Caco-2 (cell line): ENCODE data around the gene DCAF11. TPM values are rescaled to one million over a fixed set of nuclear protein-coding genes. Genes with fewer than 3 reads are reported as not detected.

Experiments used
- BruUV-seq: library from RNA; stranded (reverse); fragments of 400-500 nt; replicated peaks from 2 replicates; lab custom pipeline; 2021; lab: Mats Ljungman, UMichigan
- CTCF ChIA-PET: fragments of 300-600 bp; sonication (Branson Sonifier 250); formaldehyde crosslinking; loops from one replicate; lab custom pipeline; 2022; ENCODE audit warnings: antibody characterized with exemption; lab: Charles Lee
- POLR2A ChIA-PET: fragments of 300-600 bp; sonication (Branson Sonifier 250); formaldehyde crosslinking; loops from one replicate; lab custom pipeline; 2022; ENCODE audit warnings: antibody characterized with exemption; lab: Charles Lee
- DNase-seq, 2 experiments: peaks; one replicate each; pipeline versions ENCODE4 v3.0.0 to v3.0.0-alpha.2; 2020 to 2022
- H3K27me3 ChIP-seq: replicated peaks from 2 replicates; pipeline ENCODE4 v1.6.0; 2011; ENCODE audit warnings: low read length; ENCODE audit not compliant: control insufficient read depth, insufficient read depth
- H3K36me3 ChIP-seq: 2 replicates; pipeline ENCODE4 v1.5.1; 2011; ENCODE audit warnings: low read length; ENCODE audit not compliant: control insufficient read depth, insufficient read depth
- H3K4me1 ChIP-seq: fragments of 250-450 bp; sonication (Bioruptor Pico); 2 replicates; pipeline ENCODE4 v1.5.1; 2020; ENCODE audit warnings: mild to moderate bottlenecking
- H3K4me3 ChIP-seq: 2 replicates; pipeline ENCODE4 v1.5.1; 2011; ENCODE audit warnings: low read depth, mild to moderate bottlenecking, control low read depth, low read length
- H3K9me3 ChIP-seq: fragments of 250-450 bp; sonication (Bioruptor Pico); 2 replicates; pipeline ENCODE4 v1.5.1; 2020; ENCODE audit warnings: mild to moderate bottlenecking, moderate library complexity
- H3K27ac Mint-ChIP-seq: one replicate; pipeline ENCODE4 v1.8.0; 2022; ENCODE audit warnings: mixed read lengths; ENCODE audit not compliant: unreplicated experiment
- H3K27me3 Mint-ChIP-seq: one replicate; pipeline ENCODE4 v1.8.0; 2022; ENCODE audit warnings: mixed read lengths; ENCODE audit not compliant: insufficient read depth, unreplicated experiment
- H3K36me3 Mint-ChIP-seq: one replicate; pipeline ENCODE4 v1.8.0; 2022; ENCODE audit warnings: mild to moderate bottlenecking, mixed read lengths; ENCODE audit not compliant: insufficient read depth, unreplicated experiment
- H3K4me1 Mint-ChIP-seq: one replicate; pipeline ENCODE4 v1.8.0; 2022; ENCODE audit warnings: low read depth, mixed read lengths; ENCODE audit not compliant: unreplicated experiment
- H3K4me3 Mint-ChIP-seq: one replicate; pipeline ENCODE4 v1.8.0; 2022; ENCODE audit warnings: mild to moderate bottlenecking, moderate library complexity, mixed read lengths; ENCODE audit not compliant: unreplicated experiment
- H3K9me3 Mint-ChIP-seq: one replicate; pipeline ENCODE4 v1.8.0; 2022; ENCODE audit warnings: mixed read lengths; ENCODE audit not compliant: unreplicated experiment
- intact Hi-C: fragments of 100-400 bp; cut with micrococcal nuclease; formaldehyde crosslinking; loops from one replicate; pipeline ENCODE4 v1.10.0; 2022; ENCODE audit not compliant: unreplicated experiment
- total RNA-seq: library from RNA; stranded (reverse); gene quantifications from 2 replicates; pipeline ENCODE4 v1.2.3, GENCODE V29; 2022
- TF ChIP-seq, protein P1 (sequence below), 2 experiments: fragments of 200-600 bp in 1 of 2; IDR thresholded peaks; 1 replicate in 1 of 2; 2 replicates in 1 of 2; pipeline versions ENCODE4 v1.5.1 to v1.8.0; 2011 to 2022; ENCODE audit warnings: antibody characterized with exemption in 1 of 2, control low read depth in 1 of 2, inconsistent platforms in 1 of 2, low read depth in 1 of 2, low read length in 1 of 2, mild to moderate bottlenecking in 1 of 2, moderate library complexity in 1 of 2; ENCODE audit not compliant: insufficient read depth in 1 of 2, severe bottlenecking in 1 of 2, unreplicated experiment in 1 of 2

The DCAF11 gene
- total RNA-seq, 1 experiment from 2014 or later: 65.9 TPM

GRCh38 chr14:24110523-24110922 is 4.1 kb upstream of the DCAF11 start:
- TF ChIP-seq, protein P1, sequence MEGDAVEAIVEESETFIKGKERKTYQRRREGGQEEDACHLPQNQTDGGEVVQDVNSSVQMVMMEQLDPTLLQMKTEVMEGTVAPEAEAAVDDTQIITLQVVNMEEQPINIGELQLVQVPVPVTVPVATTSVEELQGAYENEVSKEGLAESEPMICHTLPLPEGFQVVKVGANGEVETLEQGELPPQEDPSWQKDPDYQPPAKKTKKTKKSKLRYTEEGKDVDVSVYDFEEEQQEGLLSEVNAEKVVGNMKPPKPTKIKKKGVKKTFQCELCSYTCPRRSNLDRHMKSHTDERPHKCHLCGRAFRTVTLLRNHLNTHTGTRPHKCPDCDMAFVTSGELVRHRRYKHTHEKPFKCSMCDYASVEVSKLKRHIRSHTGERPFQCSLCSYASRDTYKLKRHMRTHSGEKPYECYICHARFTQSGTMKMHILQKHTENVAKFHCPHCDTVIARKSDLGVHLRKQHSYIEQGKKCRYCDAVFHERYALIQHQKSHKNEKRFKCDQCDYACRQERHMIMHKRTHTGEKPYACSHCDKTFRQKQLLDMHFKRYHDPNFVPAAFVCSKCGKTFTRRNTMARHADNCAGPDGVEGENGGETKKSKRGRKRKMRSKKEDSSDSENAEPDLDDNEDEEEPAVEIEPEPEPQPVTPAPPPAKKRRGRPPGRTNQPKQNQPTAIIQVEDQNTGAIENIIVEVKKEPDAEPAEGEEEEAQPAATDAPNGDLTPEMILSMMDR (IDR thresholded peaks at IDR 0.05; ENCODE audit: insufficient read depth in 1 of 2, low read depth in 1 of 2, low read length in 1 of 2, severe bottlenecking in 1 of 2, unreplicated experiment in 1 of 2): no peak
- Mint-ChIP-seq H3K4me1 (peaks cover 5% of the 10 kb centered on the region), H3K27ac (no peak overlapping the region), H3K27me3 (no peaks in the 10 kb centered on the region), H3K36me3 (peaks cover 14% of the 10 kb centered on the region), H3K4me3 (no peak overlapping the region), H3K9me3 (no peaks in the 10 kb centered on the region)
- H3K4me3 ChIP-seq: no peak overlapping the region
- ChIA-PET CTCF (interaction anchor here (0.7 to 6.7 kb wide), 6 partner anchors 8 to 53 kb away, joined by 3 to 155 read pairs (median 10); partner anchors contain the start of genes PCK2 and PSME2), POLR2A (interaction anchor here (1.1 kb wide), 1 partner anchor 52 kb away, joined by 3 read pairs; no protein-coding TSS in a partner anchor)
- no peaks in the 10 kb centered on the region for H3K36me3 ChIP-seq
- no peaks in the 10 kb centered on the region for H3K27me3 ChIP-seq
- H3K4me1 ChIP-seq: peaks cover 8% of the 10 kb centered on the region; the same call in 1 of the 2 replicates
- BruUV-seq: no TSS peak
- H3K9me3 ChIP-seq: no peaks in the 10 kb centered on the region; the same call in 1 of the 2 replicates
- no peak for DNase-seq
- intact Hi-C loops: no loop called here

- ChIA-PET CTCF (interaction anchor here (0.6 to 3.3 kb wide), 7 partner anchors 20 to 135 kb away, joined by 3 to 26 read pairs (median 17); partner anchors contain the start of genes IRF9, PCK2, PSME1 and PSME2), POLR2A (interaction anchor here (0.6 to 3.3 kb wide), 8 partner anchors 12 to 792 kb away, joined by 3 to 72 read pairs (median 20); partner anchors contain the start of genes EMC9, PABPN1, PCK2 and PSME1)
- peaks cover 2% of the 10 kb centered on the region; the same call in 1 of the 2 replicates for H3K36me3 ChIP-seq
- TSS peak; percentile 77 for BruUV-seq
- H3K27ac Mint-ChIP-seq: peak overlapping the region; percentile 98
- H3K4me1 ChIP-seq: peaks cover 8% of the 10 kb centered on the region; the same call in 1 of the 2 replicates
- peak overlapping the region; percentile 77 for H3K4me3 ChIP-seq
- TF ChIP-seq, protein P1 (IDR thresholded peaks at IDR 0.05; ENCODE audit: insufficient read depth in 1 of 2, low read depth in 1 of 2, low read length in 1 of 2, severe bottlenecking in 1 of 2, unreplicated experiment in 1 of 2): no peak
- H3K4me1 Mint-ChIP-seq: peaks cover 13% of the 10 kb centered on the region
- DNase-seq: no peak
- H3K27me3 Mint-ChIP-seq: no peaks in the 10 kb centered on the region
- H3K4me3 Mint-ChIP-seq: peak overlapping the region; percentile 100
- H3K27me3 ChIP-seq: no peaks in the 10 kb centered on the region
- no peaks in the 10 kb centered on the region for H3K9me3 ChIP-seq
- H3K9me3 Mint-ChIP-seq: no peaks in the 10 kb centered on the region
- intact Hi-C loops: no loop called here
- H3K36me3 Mint-ChIP-seq: peaks cover 26% of the 10 kb centered on the region
Measured at GRCh38 chr14:24113379-24113800, 1.2 kb upstream of the DCAF11 start.

- peak overlapping the region; percentile 98 for H3K27ac Mint-ChIP-seq
- H3K36me3 ChIP-seq: peaks cover 2% of the 10 kb centered on the region; the same call in 1 of the 2 replicates
- intact Hi-C loops: loop anchor here (1.0 to 2.0 kb wide), 4 partner anchors 20 to 75 kb away; partner anchors contain the start of genes EMC9, IPO4, IRF9 and PCK2
- TF ChIP-seq, protein P1 (IDR thresholded peaks at IDR 0.05; ENCODE audit: insufficient read depth in 1 of 2, low read depth in 1 of 2, low read length in 1 of 2, severe bottlenecking in 1 of 2, unreplicated experiment in 1 of 2): no peak
- peak overlapping the region; percentile 77 for H3K4me3 ChIP-seq
- H3K4me1 ChIP-seq: peaks cover 3% of the 10 kb centered on the region; the same call in 1 of the 2 replicates
- no TSS peak for BruUV-seq
- H3K9me3 Mint-ChIP-seq: no peaks in the 10 kb centered on the region
- peak; percentile 95 to 96 for DNase-seq
- peak overlapping the region; percentile 100 for H3K4me3 Mint-ChIP-seq
- ChIA-PET CTCF (interaction anchor here (0.6 to 3.3 kb wide), 14 partner anchors 8 to 1045 kb away, joined by 3 to 26 read pairs (median 5); partner anchors contain the start of genes EMC9, IRF9, PCK2 and PSME1), POLR2A (interaction anchor here (0.6 to 3.3 kb wide), 18 partner anchors 11 to 793 kb away, joined by 3 to 72 read pairs (median 5); partner anchors contain the start of genes CARMIL3, CHMP4A, EMC9 and IPO4)
- no peaks in the 10 kb centered on the region for H3K9me3 ChIP-seq
- H3K4me1 Mint-ChIP-seq: peaks cover 13% of the 10 kb centered on the region
- H3K27me3 ChIP-seq: no peaks in the 10 kb centered on the region
- peaks cover 29% of the 10 kb centered on the region for H3K36me3 Mint-ChIP-seq
- H3K27me3 Mint-ChIP-seq: no peaks in the 10 kb centered on the region
Measured at GRCh38 chr14:24113801-24114531, 611 bp upstream of the DCAF11 start.
